H1 (cell line): ENCODE results near the gene TAPT1. TPM values are rescaled to one million over a fixed set of nuclear protein-coding genes. Genes with fewer than 3 reads are reported as not detected.

Experiments used
- CTCF ChIA-PET: fragments of 300-600 bp; sonication (Branson Sonifier 250); formaldehyde crosslinking; loops from one replicate; lab custom pipeline; 2021; ENCODE audit not compliant: partially characterized antibody; lab: Charles Lee
- POLR2A ChIA-PET: fragments of 300-600 bp; sonication (Branson Sonifier 250); formaldehyde crosslinking; loops from one replicate; lab custom pipeline; 2021; ENCODE audit warnings: inconsistent platforms; ENCODE audit not compliant: partially characterized antibody; lab: Charles Lee
- DNase-seq, 2 experiments: peaks; one replicate each; pipeline versions ENCODE4 v3.0.0 to v3.0.0-alpha.2; 2010 to 2022; ENCODE audit warnings: low spot score in 2 of 2, low read depth in 1 of 2, mixed read lengths in 1 of 2
- FAIRE-seq: peaks from 2 replicates; lab custom pipeline; 2011; peaks lifted over from hg19 to GRCh38; lab: Jason Lieb, UNC
- H2AFZ ChIP-seq: 2 replicates; pipeline ENCODE4 v1.8.1; 2012; ENCODE audit warnings: low read length, inconsistent platforms
- H2AK5ac ChIP-seq: 2 replicates; pipeline ENCODE4 v1.6.1; 2013; ENCODE audit warnings: low read depth, low read length
- H2BK120ac ChIP-seq: replicated peaks from 2 replicates; pipeline ENCODE3; 2013; ENCODE audit warnings: low read depth, low read length, inconsistent platforms
- H2BK12ac ChIP-seq: 2 replicates; pipeline ENCODE4 v1.6.1; 2013; ENCODE audit warnings: low read depth, low read length
- H2BK15ac ChIP-seq: 2 replicates; pipeline ENCODE4 v1.6.1; 2013; ENCODE audit warnings: low read length
- H2BK20ac ChIP-seq: 2 replicates; pipeline ENCODE4 v1.6.1; 2013; ENCODE audit warnings: low read length
- H2BK5ac ChIP-seq: 2 replicates; pipeline ENCODE4 v1.6.1; 2013; ENCODE audit warnings: low read depth, low read length
- H3K14ac ChIP-seq: 2 replicates; pipeline ENCODE4 v1.6.1; 2013; ENCODE audit warnings: inconsistent platforms; ENCODE audit not compliant: insufficient read length
- H3K18ac ChIP-seq: 2 replicates; pipeline ENCODE4 v1.6.1; 2013; ENCODE audit warnings: low read length; ENCODE audit errors: extremely low read depth
- H3K23ac ChIP-seq: 2 replicates; pipeline ENCODE4 v1.6.1; 2013; ENCODE audit warnings: inconsistent platforms; ENCODE audit not compliant: insufficient read length
- H3K23me2 ChIP-seq: 2 replicates; pipeline ENCODE4 v1.6.1; 2013; ENCODE audit warnings: low read depth, low read length
- H3K27ac ChIP-seq: 2 replicates; pipeline ENCODE4 v1.6.1; 2011; ENCODE audit warnings: low read depth, low read length, inconsistent platforms
- H3K27me3 ChIP-seq, 4 experiments: replicated peaks in 1 of 4; 1 replicate in 1 of 4; 2 replicates in 3 of 4; pipeline versions ENCODE4 v1.6.1 to v1.8.1; 2011 to 2013; ENCODE audit warnings: low read length in 3 of 4, mild to moderate bottlenecking in 3 of 4, inconsistent platforms in 2 of 4, mixed read lengths in 2 of 4, moderate library complexity in 1 of 4; ENCODE audit not compliant: control insufficient read depth in 3 of 4, insufficient read depth in 3 of 4; ENCODE audit errors: extremely low read depth in 1 of 4
- H3K36me3 ChIP-seq, 4 experiments: 2 replicates each; pipeline versions ENCODE4 v1.6.1 to v1.8.1; 2011 to 2013; ENCODE audit warnings: mild to moderate bottlenecking in 4 of 4, low read length in 3 of 4, moderate library complexity in 2 of 4, control low read depth in 1 of 4, inconsistent platforms in 1 of 4; ENCODE audit not compliant: insufficient read depth in 4 of 4, control insufficient read depth in 2 of 4
- H3K4ac ChIP-seq: replicated peaks from 2 replicates; pipeline ENCODE3; 2013; ENCODE audit warnings: low read length, low read depth, mixed read lengths, inconsistent platforms; ENCODE audit not compliant: insufficient read length
- H3K4me1 ChIP-seq, 4 experiments: replicated peaks in 1 of 4; 1 replicate in 1 of 4; 2 replicates in 3 of 4; pipeline versions ENCODE4 v1.6.1 to v1.8.1; 2011 to 2013; ENCODE audit warnings: low read length in 3 of 4, inconsistent platforms in 2 of 4, mixed read lengths in 1 of 4; ENCODE audit not compliant: insufficient read depth in 4 of 4, control insufficient read depth in 3 of 4
- H3K4me2 ChIP-seq, 2 experiments: 2 replicates each; pipeline versions ENCODE4 v1.6.1 to v1.8.1; 2011 to 2013; ENCODE audit warnings: low read depth in 2 of 2, low read length in 2 of 2, control low read depth in 1 of 2, inconsistent platforms in 1 of 2, mild to moderate bottlenecking in 1 of 2; ENCODE audit not compliant: insufficient read depth in 1 of 2
- H3K4me3 ChIP-seq, 4 experiments: fragments of 200-600, 300-600 bp in 1 of 4; sonication (generic), shearing (Covaris generic), sonication (Bioruptor Twin) in 1 of 4; 2 replicates each; pipeline versions ENCODE4 v1.5.1 to v1.8.1; 2011 to 2016; ENCODE audit warnings: low read length in 4 of 4, low read depth in 3 of 4, control low read depth in 2 of 4, inconsistent platforms in 2 of 4, mild to moderate bottlenecking in 2 of 4, mixed read lengths in 1 of 4, moderate library complexity in 1 of 4; ENCODE audit not compliant: insufficient read depth in 2 of 4; ENCODE audit errors: extremely low read depth in 1 of 4
- H3K56ac ChIP-seq: replicated peaks from 2 replicates; pipeline ENCODE3; 2013; ENCODE audit warnings: low read depth, mild to moderate bottlenecking, mixed read lengths, low read length, inconsistent platforms; ENCODE audit not compliant: insufficient read length
- H3K79me1 ChIP-seq: 2 replicates; pipeline ENCODE4 v1.6.1; 2013; ENCODE audit warnings: low read depth, low read length, control low read depth
- H3K79me2 ChIP-seq, 2 experiments: 2 replicates each; pipeline versions ENCODE4 v1.6.1 to v1.8.1; 2012 to 2013; ENCODE audit warnings: low read length in 2 of 2, mild to moderate bottlenecking in 2 of 2, inconsistent platforms in 1 of 2; ENCODE audit not compliant: insufficient read depth in 2 of 2, control insufficient read depth in 1 of 2
- H3K9ac ChIP-seq, 4 experiments: replicated peaks in 1 of 4; 1 replicate in 1 of 4; 2 replicates in 3 of 4; pipeline versions ENCODE4 v1.6.1 to v1.8.1; 2011 to 2013; ENCODE audit warnings: low read depth in 3 of 4, low read length in 3 of 4, control low read depth in 2 of 4, mild to moderate bottlenecking in 2 of 4, moderate library complexity in 2 of 4, inconsistent platforms in 1 of 4; ENCODE audit errors: extremely low read depth in 1 of 4
- H3K9me3 ChIP-seq, 2 experiments: 2 replicates each; pipeline versions ENCODE4 v1.6.1 to v1.8.1; 2012 to 2013; ENCODE audit warnings: mild to moderate bottlenecking in 2 of 2, moderate library complexity in 2 of 2, control low read depth in 1 of 2, inconsistent platforms in 1 of 2, low read depth in 1 of 2, low read length in 1 of 2, mixed read lengths in 1 of 2; ENCODE audit not compliant: insufficient read depth in 2 of 2
- H4K20me1 ChIP-seq, 2 experiments: replicated peaks in 1 of 2; 2 replicates each; pipeline versions ENCODE3 to v1.8.1; 2011 to 2013; ENCODE audit warnings: inconsistent platforms in 2 of 2, low read length in 2 of 2, mild to moderate bottlenecking in 1 of 2; ENCODE audit not compliant: insufficient read depth in 2 of 2, control insufficient read depth in 1 of 2
- H4K5ac ChIP-seq: 2 replicates; pipeline ENCODE4 v1.6.1; 2013; ENCODE audit warnings: low read length, low read depth, mixed read lengths, inconsistent platforms; ENCODE audit not compliant: insufficient read length
- H4K8ac ChIP-seq: 2 replicates; pipeline ENCODE4 v1.8.0; 2013; ENCODE audit warnings: mild to moderate bottlenecking, moderate library complexity, low read length, inconsistent platforms; ENCODE audit not compliant: insufficient read depth; ENCODE audit errors: extremely low read depth
- H4K91ac ChIP-seq: replicated peaks from 2 replicates; pipeline ENCODE3; 2013; ENCODE audit warnings: low read length, mixed read lengths, inconsistent platforms; ENCODE audit not compliant: insufficient read length
- PHF8 ChIP-seq: fragments of 200-600 bp; sonication (generic); conservative IDR thresholded peaks from 2 replicates; pipeline ENCODE4 v1.7.1; 2012; ENCODE audit warnings: low read depth, mild to moderate bottlenecking, inconsistent platforms, low read length, moderate library complexity
- SP2 ChIP-seq: IDR thresholded peaks from 2 replicates; pipeline ENCODE4 v1.6.1; 2012; ENCODE audit warnings: mild to moderate bottlenecking, low read length, inconsistent platforms
- WGBS, 2 experiments: shearing (Covaris generic) in 1 of 2; methylation state at CpG; one replicate each; pipeline versions ENCODE4 v1.1.6 to v1.1.7; 2013 to 2015; ENCODE audit warnings: low lambda C conversion rate in 2 of 2, mixed read lengths in 2 of 2, inconsistent platforms in 1 of 2, low coverage in 1 of 2, missing lambda C conversion rate in 1 of 2; ENCODE audit not compliant: insufficient replicate concordance in 2 of 2, insufficient coverage in 1 of 2, insufficient read length in 1 of 2; ENCODE audit errors: extremely low coverage in 1 of 2, missing lambda C conversion rate in 1 of 2; 5-methylcytosine and 5-hydroxymethylcytosine counted together
- polyA plus RNA-seq, 7 experiments: library from polyadenylated mRNA; depleted of rRNA in 3 of 7; stranded (reverse) in 5 of 7; unstranded in 2 of 7; fragments of >200 nt in 5 of 7; fragments of 200-250 nt in 2 of 7; gene quantifications; 1 replicate in 5 of 7; 2 replicates in 1 of 7; 4 replicates in 1 of 7; pipeline versions ENCODE4 v1.2.1 to v1.2.3, GENCODE V29; 2011 to 2013; ENCODE audit warnings: missing spikeins in 2 of 7, mixed read lengths in 2 of 7
- total RNA-seq: library from RNA; stranded (reverse); fragmentation: NEBNext Ultra II Directional; extraction: Animal tissue kit (Norgen Biotek cat#: 25700); gene quantifications from 2 replicates; pipeline ENCODE4 v1.2.1, GENCODE V29; 2021

TAPT1 gene
- total and polyA plus RNA-seq, 2 of the 8 experiments (the other 6 are each of a cell fraction or from before 2014, with no cell fraction given), result 4.2 to 15.3 TPM

- H3K79me1 ChIP-seq, result no peaks in the 10 kb centered on the region
- no peak overlapping the region for H3K4ac ChIP-seq
- H2BK20ac ChIP-seq, result no peak overlapping the region
- H3K23ac ChIP-seq, result no peak overlapping the region
- no peaks in the 10 kb centered on the region for H3K36me3 ChIP-seq
- H3K23me2 ChIP-seq, result no peaks in the 10 kb centered on the region
- H3K56ac ChIP-seq, result no peak overlapping the region
- FAIRE-seq (no peak), DNase-seq (no peak)
- no peaks in the 10 kb centered on the region for H3K9me3 ChIP-seq
- H3K4me2 ChIP-seq, result no peak overlapping the region
- H2AFZ ChIP-seq, result no peak overlapping the region
- TF ChIP-seq PHF8, result no peak
- TF ChIP-seq SP2, result no peak
- H3K4me1 ChIP-seq, result peaks cover 0 to 3% (median 0%) of the 10 kb centered on the region in 4 experiments; a peak in 1 of 7 replicates
- no peaks in the 10 kb centered on the region for H3K27me3 ChIP-seq
- POLR2A ChIA-PET, result interaction anchor here (0.7 to 1.6 kb wide), 2 partner anchors 10 to 17 kb away, joined by 3 to 4 read pairs; no protein-coding TSS in a partner anchor
- H2BK5ac ChIP-seq, result no peak overlapping the region
- no peaks in the 10 kb centered on the region for H3K79me2 ChIP-seq
- no peak overlapping the region for H4K91ac ChIP-seq
- no peak overlapping the region for H4K8ac ChIP-seq
- H2BK12ac ChIP-seq, result no peak overlapping the region
- no peak overlapping the region for H3K9ac ChIP-seq
- 84% methylated on average over 4 of the region's 4 CpGs; no CpG with 5 or more reads in 1 of the 2 experiments for whole genome bisulfite sequencing, 2 experiments
- CTCF ChIA-PET, result interaction anchor here (0.6 to 1.3 kb wide), 6 partner anchors 10 to 211 kb away, joined by 3 to 6 read pairs (median 3); no protein-coding TSS in a partner anchor
- no peaks in the 10 kb centered on the region for H4K20me1 ChIP-seq
- H2BK15ac ChIP-seq, result no peak overlapping the region
- H4K5ac ChIP-seq, result no peak overlapping the region
- H3K18ac ChIP-seq, result no peak overlapping the region
- no peak overlapping the region for H2BK120ac ChIP-seq
- H3K14ac ChIP-seq, result no peak overlapping the region
- no peak overlapping the region for H3K27ac ChIP-seq
- H3K4me3 ChIP-seq, result no peak overlapping the region
- no peak overlapping the region for H2AK5ac ChIP-seq
Measured at GRCh38 chr4:16233569-16234177, 7.4 kb upstream of the TAPT1 start.
